ENCODE data around the gene MAP1LC3B. TPM values are rescaled to one million over a fixed set of nuclear protein-coding genes. Genes with fewer than 3 reads are reported as not detected.

Gene MAP1LC3B
- total RNA-seq, 5 donors from 2014 or later (not counting 1 experiment from before 2014, with no cell fraction given), result 51.3 to 90.4 (median 53.3) TPM

DNA sequence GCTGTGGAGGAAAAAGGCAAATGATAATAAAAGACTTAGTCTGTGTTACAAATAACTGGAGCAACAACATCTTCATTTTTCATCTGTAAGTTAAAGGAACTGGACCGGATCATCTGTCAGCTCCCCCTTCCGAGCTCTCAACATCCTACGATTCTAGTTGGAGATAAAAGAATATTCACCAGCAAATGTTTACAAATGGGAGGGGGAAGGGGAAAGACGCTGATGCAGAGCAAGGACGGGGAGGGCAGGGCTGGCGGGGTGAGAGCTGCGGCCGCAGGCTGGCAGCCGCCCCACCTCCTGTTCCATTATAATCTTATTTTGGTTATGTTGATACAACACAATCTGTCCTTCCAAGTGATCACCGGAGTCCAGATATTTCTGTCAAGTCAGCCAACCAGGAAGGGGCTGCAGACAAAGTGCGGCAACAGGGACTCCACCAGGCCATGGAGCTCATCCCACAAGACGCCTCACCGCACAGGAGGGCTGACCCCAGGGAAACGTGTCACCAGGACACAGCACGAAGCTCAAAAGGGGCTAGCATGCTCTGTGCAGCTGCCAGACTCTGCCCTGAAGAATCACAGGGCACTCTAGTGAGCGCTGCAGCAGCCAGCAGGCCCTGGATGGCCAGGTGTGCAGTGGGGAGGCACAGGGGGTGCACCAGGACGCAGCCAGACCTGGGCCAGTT, 28.2 kb upstream of the MAP1LC3B start:
- ChIA-PET POLR2A (no interaction called here), CTCF (interaction anchor here in 1 of 2 donors (0.6 kb wide), 1 partner anchor 31 kb away, joined by 4 read pairs; no protein-coding TSS in a partner anchor)
- ATAC-seq (replicated peaks in 1 of 4) (no peak), DNase-seq (no peak)
- no peaks in the 10 kb centered on the region for H3K9me3 ChIP-seq
- Mint-ChIP-seq H3K4me1 (peaks cover 35 to 44% (median 37%) of the 10 kb centered on the region in 3 donors), H3K27me3 (no peaks in the 10 kb centered on the region), H3K27ac (peak overlapping the region in 1 of 2 donors; percentile 71), H3K4me3 (no peak overlapping the region), H3K36me3 (peaks cover 31% of the 10 kb centered on the region), H3K9me3 (no peaks in the 10 kb centered on the region)
- peaks cover 3 to 36% of the 10 kb centered on the region in 2 donors for H3K36me3 ChIP-seq (ENCODE audit: control insufficient read depth in 2 of 2, extremely low read depth in 1 of 2, insufficient read depth in 1 of 2, low read length in 1 of 2)
- H3K27me3 ChIP-seq (replicated peaks in 1 of 2; ENCODE audit: control insufficient read depth in 2 of 2, extremely low read depth in 1 of 2, insufficient read depth in 2 of 2, low read length in 1 of 2), result no peaks in the 10 kb centered on the region
- WGBS (ENCODE audit: insufficient coverage), result 92% methylated on average over 8 of the region's 17 CpGs
- H3K27ac ChIP-seq (ENCODE audit: low read length), result no peak overlapping the region
- H3K4me3 ChIP-seq (ENCODE audit: control insufficient read depth in 1 of 2, extremely low read depth in 1 of 2, low read length in 1 of 2), result no peak overlapping the region
- H3K4me1 ChIP-seq (ENCODE audit: control insufficient read depth in 1 of 2, extremely low read depth in 1 of 2, insufficient read depth in 2 of 2, low read length in 2 of 2), result peaks cover 0 to 6% of the 10 kb centered on the region in 2 experiments

DNA sequence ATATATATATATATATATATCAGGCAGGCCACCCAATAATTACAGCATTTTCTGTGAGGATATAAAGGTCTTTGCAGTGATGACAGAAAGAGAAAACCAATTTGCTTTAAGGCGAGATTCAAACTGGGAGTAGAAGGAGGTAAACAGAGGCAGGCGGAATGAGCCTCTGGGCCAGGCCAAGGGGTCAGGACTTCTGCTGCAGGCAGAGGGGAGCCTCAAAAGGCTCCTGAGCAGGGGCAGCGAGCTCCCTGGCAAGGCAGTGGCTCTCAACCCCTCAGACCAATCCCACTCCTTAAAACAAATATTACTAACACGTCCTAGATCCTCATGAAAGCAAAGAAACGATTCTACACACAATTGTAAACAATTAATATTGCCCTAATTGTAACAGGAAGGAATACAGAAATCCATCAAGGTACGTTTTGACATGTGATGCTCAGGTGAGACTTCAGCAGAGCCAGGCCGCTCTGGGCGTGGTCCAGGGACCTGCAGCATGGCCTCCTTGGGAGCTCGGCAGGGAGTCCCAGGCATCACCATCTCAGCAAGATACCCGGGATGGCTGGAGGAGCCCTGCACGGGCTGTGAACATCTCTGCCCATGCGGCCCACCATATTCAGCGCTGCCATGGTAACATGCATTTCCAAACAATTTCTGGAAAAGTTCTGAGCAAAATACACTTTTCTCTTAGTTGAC, 27.0 kb upstream of the MAP1LC3B start:
- POLR2A ChIA-PET, result no interaction called here
- Histone ChIP-seq H3K36me3 (ENCODE audit: control insufficient read depth in 2 of 2, extremely low read depth in 1 of 2, insufficient read depth in 1 of 2, low read length in 1 of 2) (peaks cover 3 to 27% of the 10 kb centered on the region in 2 donors), H3K4me3 (ENCODE audit: control insufficient read depth in 1 of 2, extremely low read depth in 1 of 2, low read length in 1 of 2) (no peak overlapping the region), H3K27me3 (replicated peaks in 1 of 2; ENCODE audit: control insufficient read depth in 2 of 2, extremely low read depth in 1 of 2, insufficient read depth in 2 of 2, low read length in 1 of 2) (no peaks in the 10 kb centered on the region), H3K9me3 (no peaks in the 10 kb centered on the region), H3K4me1 (ENCODE audit: control insufficient read depth in 1 of 2, extremely low read depth in 1 of 2, insufficient read depth in 2 of 2, low read length in 2 of 2) (peaks cover 0 to 6% of the 10 kb centered on the region in 2 experiments), H3K27ac (ENCODE audit: low read length) (no peak overlapping the region)
- Mint-ChIP-seq H3K27ac (no peak overlapping the region), H3K27me3 (no peaks in the 10 kb centered on the region), H3K36me3 (peaks cover 21% of the 10 kb centered on the region), H3K4me3 (no peak overlapping the region), H3K4me1 (peaks cover 39 to 50% (median 46%) of the 10 kb centered on the region in 3 donors), H3K9me3 (no peaks in the 10 kb centered on the region)
- no peak for ATAC-seq (replicated peaks in 1 of 4)
- WGBS (ENCODE audit: insufficient coverage), result 95% methylated on average over 13 of the region's 13 CpGs
- CTCF ChIA-PET, result no interaction called here
- DNase-seq, result no peak

DNA sequence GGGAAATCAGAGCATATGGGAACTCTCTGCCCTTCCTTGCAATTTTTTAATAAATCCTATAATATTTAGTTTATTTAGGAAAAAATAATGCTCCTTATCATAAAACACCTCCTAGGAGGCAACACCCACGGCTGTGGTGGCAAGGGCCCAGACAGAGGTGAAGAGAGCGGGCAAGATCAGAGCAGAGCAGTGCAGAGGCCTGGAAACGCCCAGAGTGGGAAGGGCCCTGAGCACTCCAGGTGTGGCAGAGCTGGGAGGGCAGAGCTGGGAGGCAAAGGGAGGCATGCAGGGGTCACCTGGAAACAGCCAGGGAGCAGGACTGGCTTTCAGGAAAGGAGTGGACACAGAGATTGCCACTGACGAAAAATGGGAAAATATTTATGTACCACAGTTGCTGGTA, 25.8 kb upstream of the MAP1LC3B start:
- H3K27me3 Mint-ChIP-seq, result no peaks in the 10 kb centered on the region
- peaks cover 16% of the 10 kb centered on the region for H3K36me3 Mint-ChIP-seq
- Histone ChIP-seq H3K4me1 (ENCODE audit: control insufficient read depth in 1 of 2, extremely low read depth in 1 of 2, insufficient read depth in 2 of 2, low read length in 2 of 2) (peaks cover 0 to 3% of the 10 kb centered on the region in 2 experiments), H3K27me3 (replicated peaks in 1 of 2; ENCODE audit: control insufficient read depth in 2 of 2, extremely low read depth in 1 of 2, insufficient read depth in 2 of 2, low read length in 1 of 2) (no peaks in the 10 kb centered on the region), H3K4me3 (ENCODE audit: control insufficient read depth in 1 of 2, extremely low read depth in 1 of 2, low read length in 1 of 2) (no peak overlapping the region), H3K36me3 (ENCODE audit: control insufficient read depth in 2 of 2, extremely low read depth in 1 of 2, insufficient read depth in 1 of 2, low read length in 1 of 2) (peaks cover 3 to 18% of the 10 kb centered on the region in 2 donors), H3K9me3 (no peaks in the 10 kb centered on the region), H3K27ac (ENCODE audit: low read length) (no peak overlapping the region)
- H3K4me1 Mint-ChIP-seq, result peaks cover 40 to 52% (median 52%) of the 10 kb centered on the region in 3 donors
- POLR2A ChIA-PET, result no interaction called here
- H3K27ac Mint-ChIP-seq, result no peak overlapping the region
- ATAC-seq (replicated peaks in 1 of 4) (no peak), DNase-seq (no peak)
- H3K9me3 Mint-ChIP-seq, result no peaks in the 10 kb centered on the region
- CTCF ChIA-PET, result no interaction called here
- H3K4me3 Mint-ChIP-seq, result no peak overlapping the region
- WGBS (ENCODE audit: insufficient coverage), result 77% methylated on average over 3 of the region's 4 CpGs

GRCh38 chr16:87366930-87367329, 25.2 kb upstream of the MAP1LC3B start:
- Mint-ChIP-seq H3K27ac (no peak overlapping the region), H3K4me1 (peaks cover 45 to 57% (median 55%) of the 10 kb centered on the region in 3 donors), H3K4me3 (no peak overlapping the region), H3K36me3 (peaks cover 19% of the 10 kb centered on the region), H3K9me3 (no peaks in the 10 kb centered on the region), H3K27me3 (no peaks in the 10 kb centered on the region)
- H3K4me3 ChIP-seq (ENCODE audit: control insufficient read depth in 1 of 2, extremely low read depth in 1 of 2, low read length in 1 of 2), result no peak overlapping the region
- no peaks in the 10 kb centered on the region for H3K27me3 ChIP-seq (replicated peaks in 1 of 2; ENCODE audit: control insufficient read depth in 2 of 2, extremely low read depth in 1 of 2, insufficient read depth in 2 of 2, low read length in 1 of 2)
- ATAC-seq (replicated peaks in 1 of 4) (no peak), DNase-seq (no peak)
- no CpG with 5 or more reads among the region's 1 CpG for WGBS (ENCODE audit: insufficient coverage)
- ChIA-PET POLR2A (no interaction called here), CTCF (no interaction called here)
- peaks cover 0 to 9% of the 10 kb centered on the region in 2 experiments for H3K4me1 ChIP-seq (ENCODE audit: control insufficient read depth in 1 of 2, extremely low read depth in 1 of 2, insufficient read depth in 2 of 2, low read length in 2 of 2)
- no peak overlapping the region for H3K27ac ChIP-seq (ENCODE audit: low read length)
- no peaks in the 10 kb centered on the region for H3K9me3 ChIP-seq
- peaks cover 3 to 12% of the 10 kb centered on the region in 2 donors for H3K36me3 ChIP-seq (ENCODE audit: control insufficient read depth in 2 of 2, extremely low read depth in 1 of 2, insufficient read depth in 1 of 2, low read length in 1 of 2)

GRCh38 chr16:87367529-87367928, 24.6 kb upstream of the MAP1LC3B start:
- no peaks in the 10 kb centered on the region for H3K27me3 ChIP-seq (replicated peaks in 1 of 2; ENCODE audit: control insufficient read depth in 2 of 2, extremely low read depth in 1 of 2, insufficient read depth in 2 of 2, low read length in 1 of 2)
- Mint-ChIP-seq H3K36me3 (peaks cover 19% of the 10 kb centered on the region), H3K27me3 (no peaks in the 10 kb centered on the region), H3K4me3 (no peak overlapping the region), H3K27ac (no peak overlapping the region), H3K9me3 (no peaks in the 10 kb centered on the region), H3K4me1 (peaks cover 51 to 62% (median 55%) of the 10 kb centered on the region in 3 donors)
- H3K4me1 ChIP-seq (ENCODE audit: control insufficient read depth in 1 of 2, extremely low read depth in 1 of 2, insufficient read depth in 2 of 2, low read length in 2 of 2), result peaks cover 0 to 10% of the 10 kb centered on the region in 2 experiments
- peaks cover 2 to 8% of the 10 kb centered on the region in 2 donors for H3K36me3 ChIP-seq (ENCODE audit: control insufficient read depth in 2 of 2, extremely low read depth in 1 of 2, insufficient read depth in 1 of 2, low read length in 1 of 2)
- WGBS (ENCODE audit: insufficient coverage), result 88% methylated on average over 7 of the region's 9 CpGs
- POLR2A ChIA-PET, result interaction anchor here in 1 of 2 donors (0.5 kb wide), 1 partner anchor 108 kb away, joined by 7 read pairs; no protein-coding TSS in a partner anchor
- no peak for DNase-seq
- H3K27ac ChIP-seq (ENCODE audit: low read length), result no peak overlapping the region
- no peak for ATAC-seq (replicated peaks in 1 of 4)
- CTCF ChIA-PET, result no interaction called here
- no peaks in the 10 kb centered on the region for H3K9me3 ChIP-seq
- H3K4me3 ChIP-seq (ENCODE audit: control insufficient read depth in 1 of 2, extremely low read depth in 1 of 2, low read length in 1 of 2), result no peak overlapping the region

DNA sequence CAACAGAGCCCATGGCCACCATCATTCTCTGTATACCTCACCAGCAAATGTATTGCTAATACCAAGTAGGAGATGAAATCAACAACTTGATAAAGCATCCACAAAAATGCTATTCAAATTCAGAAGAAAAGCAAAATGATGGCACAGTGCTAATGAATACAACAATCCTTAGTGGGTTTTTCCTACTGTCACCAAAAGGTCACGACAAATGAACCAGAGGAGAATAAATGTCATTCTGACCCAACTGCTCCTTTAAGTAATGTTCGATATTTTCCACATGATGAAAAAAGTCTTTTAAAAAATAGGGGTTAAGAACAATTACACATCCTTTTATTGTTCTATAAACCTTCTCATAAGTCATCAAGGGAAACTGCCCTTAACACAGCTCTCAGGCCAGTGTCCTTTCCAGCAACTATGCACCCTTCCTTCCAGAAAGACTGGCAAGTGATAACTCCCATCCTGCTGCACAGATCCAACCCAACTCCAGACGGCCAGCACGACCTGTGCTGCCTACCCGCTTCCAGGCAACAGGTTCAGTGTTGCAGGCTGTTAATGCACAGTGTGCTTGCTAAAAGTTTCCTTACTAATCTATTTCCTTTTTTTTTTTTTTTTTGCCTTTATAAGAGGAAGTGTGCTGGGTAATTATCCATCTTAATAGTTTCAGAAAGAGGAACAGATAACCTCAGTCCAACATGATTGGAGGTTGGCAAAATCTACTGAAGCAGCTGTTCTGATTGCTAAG, 23.9 kb upstream of the MAP1LC3B start:
- DNase-seq, result no peak
- Mint-ChIP-seq H3K27me3 (no peaks in the 10 kb centered on the region), H3K9me3 (no peaks in the 10 kb centered on the region), H3K27ac (no peak overlapping the region), H3K4me3 (no peak overlapping the region), H3K4me1 (peaks cover 51 to 62% (median 55%) of the 10 kb centered on the region in 3 donors), H3K36me3 (peaks cover 19% of the 10 kb centered on the region)
- POLR2A ChIA-PET, result interaction anchor here (0.5 to 0.6 kb wide), 2 partner anchors 17 to 107 kb away, joined by 4 to 7 read pairs; no protein-coding TSS in a partner anchor
- no peak overlapping the region for H3K4me3 ChIP-seq (ENCODE audit: control insufficient read depth in 1 of 2, extremely low read depth in 1 of 2, low read length in 1 of 2)
- H3K27me3 ChIP-seq (replicated peaks in 1 of 2; ENCODE audit: control insufficient read depth in 2 of 2, extremely low read depth in 1 of 2, insufficient read depth in 2 of 2, low read length in 1 of 2), result no peaks in the 10 kb centered on the region
- peaks cover 0 to 10% of the 10 kb centered on the region in 2 experiments for H3K4me1 ChIP-seq (ENCODE audit: control insufficient read depth in 1 of 2, extremely low read depth in 1 of 2, insufficient read depth in 2 of 2, low read length in 2 of 2)
- no peak overlapping the region for H3K27ac ChIP-seq (ENCODE audit: low read length)
- CTCF ChIA-PET, result no interaction called here
- peaks cover 0 to 7% of the 10 kb centered on the region in 2 donors for H3K36me3 ChIP-seq (ENCODE audit: control insufficient read depth in 2 of 2, extremely low read depth in 1 of 2, insufficient read depth in 1 of 2, low read length in 1 of 2)
- no peak for ATAC-seq (replicated peaks in 1 of 4)
- no CpG with 5 or more reads among the region's 5 CpGs for WGBS (ENCODE audit: insufficient coverage)
- H3K9me3 ChIP-seq, result no peaks in the 10 kb centered on the region

All from T-cell (primary cell).